ENCODE data around the gene COL18A1.

The COL18A1 gene

GRCh38 chr21:45388611-45389296 is 16.2 kb upstream of the COL18A1 start:
- H3K4me3 ChIP-seq (ENCODE audit: insufficient read depth, low read depth, low read length, poor library complexity, severe bottlenecking): no peak overlapping the region
- no peaks in the 10 kb centered on the region for H3K4me1 ChIP-seq (ENCODE audit: control insufficient read depth, insufficient read depth, low read length, poor library complexity, severe bottlenecking)
- no peaks in the 10 kb centered on the region for H3K9me3 ChIP-seq (ENCODE audit: control insufficient read depth, low read length)
- no peaks in the 10 kb centered on the region for H3K27me3 ChIP-seq (replicated peaks; ENCODE audit: control insufficient read depth, insufficient read depth, low read length, poor library complexity, severe bottlenecking)
- no peaks in the 10 kb centered on the region for H3K36me3 ChIP-seq (ENCODE audit: control insufficient read depth, insufficient read depth, low read length)
- H3K27ac ChIP-seq (ENCODE audit: insufficient read depth, low read length, poor library complexity, severe bottlenecking): no peak overlapping the region
- DNase-seq: no peak

GRCh38 chr21:45390121-45390751 is 14.7 kb upstream of the COL18A1 start:
- H3K4me1 ChIP-seq (ENCODE audit: control insufficient read depth, insufficient read depth, low read length, poor library complexity, severe bottlenecking): no peaks in the 10 kb centered on the region
- DNase-seq: no peak
- no peaks in the 10 kb centered on the region for H3K36me3 ChIP-seq (ENCODE audit: control insufficient read depth, insufficient read depth, low read length)
- no peak overlapping the region for H3K4me3 ChIP-seq (ENCODE audit: insufficient read depth, low read depth, low read length, poor library complexity, severe bottlenecking)
- no peak overlapping the region for H3K27ac ChIP-seq (ENCODE audit: insufficient read depth, low read length, poor library complexity, severe bottlenecking)
- H3K9me3 ChIP-seq (ENCODE audit: control insufficient read depth, low read length): no peaks in the 10 kb centered on the region
- no peaks in the 10 kb centered on the region for H3K27me3 ChIP-seq (replicated peaks; ENCODE audit: control insufficient read depth, insufficient read depth, low read length, poor library complexity, severe bottlenecking)

- H3K36me3 ChIP-seq (ENCODE audit: control insufficient read depth, insufficient read depth, low read length): no peaks in the 10 kb centered on the region
- H3K27me3 ChIP-seq (replicated peaks; ENCODE audit: control insufficient read depth, insufficient read depth, low read length, poor library complexity, severe bottlenecking): no peaks in the 10 kb centered on the region
- no peaks in the 10 kb centered on the region for H3K4me1 ChIP-seq (ENCODE audit: control insufficient read depth, insufficient read depth, low read length, poor library complexity, severe bottlenecking)
- DNase-seq: no peak
- H3K27ac ChIP-seq (ENCODE audit: insufficient read depth, low read length, poor library complexity, severe bottlenecking): no peak overlapping the region
- no peak overlapping the region for H3K4me3 ChIP-seq (ENCODE audit: insufficient read depth, low read depth, low read length, poor library complexity, severe bottlenecking)
- H3K9me3 ChIP-seq (ENCODE audit: control insufficient read depth, low read length): no peaks in the 10 kb centered on the region
Measured at GRCh38 chr21:45390831-45391742, 13.9 kb upstream of the COL18A1 start.

GRCh38 chr21:45391743-45392572 is 13.0 kb upstream of the COL18A1 start:
- DNase-seq: no peak

GRCh38 chr21:45392573-45392971 is 12.4 kb upstream of the COL18A1 start:
- Histone ChIP-seq H3K27me3 (replicated peaks; ENCODE audit: control insufficient read depth, insufficient read depth, low read length, poor library complexity, severe bottlenecking) (no peaks in the 10 kb centered on the region), H3K4me3 (ENCODE audit: insufficient read depth, low read depth, low read length, poor library complexity, severe bottlenecking) (no peak overlapping the region), H3K4me1 (ENCODE audit: control insufficient read depth, insufficient read depth, low read length, poor library complexity, severe bottlenecking) (no peaks in the 10 kb centered on the region), H3K9me3 (ENCODE audit: control insufficient read depth, low read length) (no peaks in the 10 kb centered on the region), H3K27ac (ENCODE audit: insufficient read depth, low read length, poor library complexity, severe bottlenecking) (no peak overlapping the region), H3K36me3 (ENCODE audit: control insufficient read depth, insufficient read depth, low read length) (no peaks in the 10 kb centered on the region)
- no peak for DNase-seq

More at GRCh38 chr21:45391743-45392572, 13.0 kb upstream of the COL18A1 start:
- Histone ChIP-seq H3K27me3 (replicated peaks; ENCODE audit: control insufficient read depth, insufficient read depth, low read length, poor library complexity, severe bottlenecking) (no peaks in the 10 kb centered on the region), H3K36me3 (ENCODE audit: control insufficient read depth, insufficient read depth, low read length) (no peaks in the 10 kb centered on the region), H3K27ac (ENCODE audit: insufficient read depth, low read length, poor library complexity, severe bottlenecking) (no peak overlapping the region), H3K4me3 (ENCODE audit: insufficient read depth, low read depth, low read length, poor library complexity, severe bottlenecking) (no peak overlapping the region), H3K4me1 (ENCODE audit: control insufficient read depth, insufficient read depth, low read length, poor library complexity, severe bottlenecking) (no peaks in the 10 kb centered on the region), H3K9me3 (ENCODE audit: control insufficient read depth, low read length) (no peaks in the 10 kb centered on the region)

GRCh38 chr21:45393021-45393420 is 11.9 kb upstream of the COL18A1 start:
- Histone ChIP-seq H3K4me1 (ENCODE audit: control insufficient read depth, insufficient read depth, low read length, poor library complexity, severe bottlenecking) (no peaks in the 10 kb centered on the region), H3K27me3 (replicated peaks; ENCODE audit: control insufficient read depth, insufficient read depth, low read length, poor library complexity, severe bottlenecking) (no peaks in the 10 kb centered on the region)

GRCh38 chr21:45393833-45394638 is 10.9 kb upstream of the COL18A1 start:
- H3K4me1 ChIP-seq (ENCODE audit: control insufficient read depth, insufficient read depth, low read length, poor library complexity, severe bottlenecking): no peaks in the 10 kb centered on the region
- H3K27ac ChIP-seq (ENCODE audit: insufficient read depth, low read length, poor library complexity, severe bottlenecking): no peak overlapping the region
- no peaks in the 10 kb centered on the region for H3K9me3 ChIP-seq (ENCODE audit: control insufficient read depth, low read length)
- H3K36me3 ChIP-seq (ENCODE audit: control insufficient read depth, insufficient read depth, low read length): no peaks in the 10 kb centered on the region
- no peaks in the 10 kb centered on the region for H3K27me3 ChIP-seq (replicated peaks; ENCODE audit: control insufficient read depth, insufficient read depth, low read length, poor library complexity, severe bottlenecking)
- DNase-seq: no peak
- no peak overlapping the region for H3K4me3 ChIP-seq (ENCODE audit: insufficient read depth, low read depth, low read length, poor library complexity, severe bottlenecking)

More at GRCh38 chr21:45393021-45393420, 11.9 kb upstream of the COL18A1 start:
- Histone ChIP-seq H3K9me3 (ENCODE audit: control insufficient read depth, low read length) (no peaks in the 10 kb centered on the region), H3K36me3 (ENCODE audit: control insufficient read depth, insufficient read depth, low read length) (no peaks in the 10 kb centered on the region), H3K27ac (ENCODE audit: insufficient read depth, low read length, poor library complexity, severe bottlenecking) (no peak overlapping the region), H3K4me3 (ENCODE audit: insufficient read depth, low read depth, low read length, poor library complexity, severe bottlenecking) (no peak overlapping the region)
- DNase-seq: no peak

GRCh38 chr21:45396620-45396995 is 8.4 kb upstream of the COL18A1 start:
- Histone ChIP-seq H3K4me3 (ENCODE audit: insufficient read depth, low read depth, low read length, poor library complexity, severe bottlenecking) (no peak overlapping the region), H3K27ac (ENCODE audit: insufficient read depth, low read length, poor library complexity, severe bottlenecking) (no peak overlapping the region), H3K9me3 (ENCODE audit: control insufficient read depth, low read length) (no peaks in the 10 kb centered on the region), H3K27me3 (replicated peaks; ENCODE audit: control insufficient read depth, insufficient read depth, low read length, poor library complexity, severe bottlenecking) (no peaks in the 10 kb centered on the region), H3K4me1 (ENCODE audit: control insufficient read depth, insufficient read depth, low read length, poor library complexity, severe bottlenecking) (no peaks in the 10 kb centered on the region), H3K36me3 (ENCODE audit: control insufficient read depth, insufficient read depth, low read length) (no peaks in the 10 kb centered on the region)
- no peak for DNase-seq

GRCh38 chr21:45397381-45397780 is 7.6 kb upstream of the COL18A1 start:
- H3K4me3 ChIP-seq (ENCODE audit: insufficient read depth, low read depth, low read length, poor library complexity, severe bottlenecking): no peak overlapping the region
- no peaks in the 10 kb centered on the region for H3K9me3 ChIP-seq (ENCODE audit: control insufficient read depth, low read length)
- no peak overlapping the region for H3K27ac ChIP-seq (ENCODE audit: insufficient read depth, low read length, poor library complexity, severe bottlenecking)
- no peaks in the 10 kb centered on the region for H3K27me3 ChIP-seq (replicated peaks; ENCODE audit: control insufficient read depth, insufficient read depth, low read length, poor library complexity, severe bottlenecking)
- H3K4me1 ChIP-seq (ENCODE audit: control insufficient read depth, insufficient read depth, low read length, poor library complexity, severe bottlenecking): no peaks in the 10 kb centered on the region
- H3K36me3 ChIP-seq (ENCODE audit: control insufficient read depth, insufficient read depth, low read length): no peaks in the 10 kb centered on the region
- DNase-seq: no peak

All from effector memory CD4-positive, alpha-beta T cell (primary cell).